ENCODE data around the gene GNAZ.

Gene GNAZ

GRCh38 chr22:23065495-23066122 lies 4.7 kb upstream of the GNAZ start:
- DNase-seq = no peak

- DNase-seq = no peak
Observed at GRCh38 chr22:23066200-23067022, 3.9 kb upstream of the GNAZ start.

- DNase-seq = no peak
Observed at GRCh38 chr22:23067023-23067650, 3.2 kb upstream of the GNAZ start.

- DNase-seq = no peak
Observed at GRCh38 chr22:23067691-23068090, 2.6 kb upstream of the GNAZ start.

- DNase-seq = no peak
Observed at GRCh38 chr22:23068096-23068831, 2.1 kb upstream of the GNAZ start.

GRCh38 chr22:23068832-23069385 lies 1.4 kb upstream of the GNAZ start:
- DNase-seq = no peak

- DNase-seq = peak; percentile 85
Observed at GRCh38 chr22:23069502-23070357, 589 bp upstream of the GNAZ start.

- DNase-seq = no peak
Observed at GRCh38 chr22:23071230-23072076, 1.1 kb downstream of the GNAZ start.

- DNase-seq = no peak
Observed at GRCh38 chr22:23072077-23072910, 2.0 kb downstream of the GNAZ start.

GRCh38 chr22:23072911-23073491 lies 2.7 kb downstream of the GNAZ start:
- no peak for DNase-seq

GRCh38 chr22:23073526-23074229 lies 3.4 kb downstream of the GNAZ start:
- DNase-seq = no peak

- no peak for DNase-seq
Observed at GRCh38 chr22:23074451-23074850, 4.1 kb downstream of the GNAZ start.

- DNase-seq = no peak
Observed at GRCh38 chr22:23075050-23075449, 4.7 kb downstream of the GNAZ start.

GRCh38 chr22:23075525-23076216 lies 5.4 kb downstream of the GNAZ start:
- DNase-seq = no peak

GRCh38 chr22:23076896-23077572 lies 6.7 kb downstream of the GNAZ start:
- DNase-seq = no peak

- no peak for DNase-seq
Observed at GRCh38 chr22:23077627-23078461, 7.5 kb downstream of the GNAZ start.

GRCh38 chr22:23078462-23078787 lies 8.1 kb downstream of the GNAZ start:
- DNase-seq = no peak

All from activated CD4-positive, alpha-beta T cell treated with anti-CD3 and anti-CD28 coated beads, Interleukin-2, amount 50 U/mL, for 1 hour (primary cell).